ENCODE measurements around the gene DAP3.
"Not testable (repeated sequence)": the region's sequence is repeated elsewhere in the genome, so short reads cannot be mapped to it uniquely, and the experiment has no call there.

Gene DAP3

GRCh38 chr1:155694167-155694566 lies 5.3 kb downstream of the DAP3 start:
- Histone ChIP-seq H3K9me3 (replicated peaks in 1 of 11) (peaks cover 27 to 76% (median 63%) of the 10 kb centered on the region in 11 experiments), H3K27me3 (no peaks in the 10 kb centered on the region), H3K4me1 (peaks cover 9 to 15% (median 12%) of the 10 kb centered on the region in 10 experiments), H3K27ac (no peak overlapping the region), H3K36me3 (peaks cover 40 to 91% (median 79%) of the 10 kb centered on the region in 11 experiments), H4K20me1 (peaks cover 0 to 76% (median 43%) of the 10 kb centered on the region in 11 experiments; a peak in 17 of 22 replicates), H3K4me2 (no peak overlapping the region), H3K9ac (no peak overlapping the region), H3K4me3 (no peak overlapping the region)
- TF ChIP-seq Cebpa-rat (IDR thresholded peaks at IDR 0.05): no peak

- no peak overlapping the region for H3K9ac ChIP-seq
- H3K9me3 ChIP-seq (replicated peaks in 1 of 11): peaks cover 27 to 84% (median 72%) of the 10 kb centered on the region in 11 experiments
- no peak overlapping the region for H3K4me3 ChIP-seq
- no peak overlapping the region for H3K27ac ChIP-seq
- H3K4me2 ChIP-seq: no peak overlapping the region
- peaks cover 40 to 100% (median 85%) of the 10 kb centered on the region in 11 experiments for H3K36me3 ChIP-seq
- H4K20me1 ChIP-seq: peaks cover 0 to 86% (median 44%) of the 10 kb centered on the region in 11 experiments; a peak in 17 of 22 replicates
- no peak for TF ChIP-seq Cebpa-rat (IDR thresholded peaks at IDR 0.05)
- H3K4me1 ChIP-seq: peaks cover 3 to 9% (median 7%) of the 10 kb centered on the region in 10 experiments
- H3K27me3 ChIP-seq: no peaks in the 10 kb centered on the region
Measured at GRCh38 chr1:155695072-155695471, 6.2 kb downstream of the DAP3 start.

DNA sequence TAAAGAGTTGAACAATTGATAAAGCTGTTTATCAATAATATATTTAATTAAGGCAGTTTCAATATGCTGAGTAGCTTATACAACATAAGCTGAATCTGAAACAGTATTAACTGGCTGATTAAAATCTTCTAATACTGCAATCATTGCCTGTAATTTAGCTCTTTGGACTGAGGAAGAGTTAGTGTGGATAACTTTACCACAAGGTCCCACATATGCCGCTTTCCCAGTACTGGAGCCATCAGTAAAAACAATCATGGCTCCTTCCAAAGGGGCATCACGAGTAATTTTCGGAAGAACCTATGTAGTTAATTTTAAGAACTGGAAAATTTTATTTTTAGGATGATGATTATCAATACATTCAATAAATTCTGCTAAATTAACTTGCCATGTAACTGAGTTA lies 6.7 kb downstream of the DAP3 start:
- TF ChIP-seq Cebpa-rat (IDR thresholded peaks at IDR 0.05): no peak
- no peaks in the 10 kb centered on the region for H3K27me3 ChIP-seq
- peaks cover 27 to 86% (median 72%) of the 10 kb centered on the region in 11 experiments for H3K9me3 ChIP-seq (replicated peaks in 1 of 11)
- H3K36me3 ChIP-seq: peaks cover 39 to 95% (median 80%) of the 10 kb centered on the region in 11 experiments
- peaks cover 0 to 3% (median 2%) of the 10 kb centered on the region in 10 experiments; a peak in 10 of 20 replicates for H3K4me1 ChIP-seq
- H3K4me3 ChIP-seq: no peak overlapping the region
- no peak overlapping the region for H3K4me2 ChIP-seq
- no peak overlapping the region for H3K27ac ChIP-seq
- no peak overlapping the region for H3K9ac ChIP-seq
- peaks cover 0 to 89% (median 42%) of the 10 kb centered on the region in 11 experiments; a peak in 17 of 22 replicates for H4K20me1 ChIP-seq

- Histone ChIP-seq H3K4me2 (no peak overlapping the region), H4K20me1 (peaks cover 0 to 89% (median 42%) of the 10 kb centered on the region in 11 experiments; a peak in 17 of 22 replicates), H3K9me3 (replicated peaks in 1 of 11) (peaks cover 24 to 76% (median 62%) of the 10 kb centered on the region in 11 experiments), H3K27ac (no peak overlapping the region), H3K4me1 (no peaks in the 10 kb centered on the region; a peak in 2 of 20 replicates), H3K4me3 (no peak overlapping the region), H3K9ac (no peak overlapping the region), H3K36me3 (peaks cover 29 to 86% (median 71%) of the 10 kb centered on the region in 11 experiments), H3K27me3 (no peaks in the 10 kb centered on the region)
- TF ChIP-seq Cebpa-rat (IDR thresholded peaks at IDR 0.05): no peak
Measured at GRCh38 chr1:155696524-155696923, 7.6 kb downstream of the DAP3 start.

GRCh38 chr1:155697046-155697445 lies 8.2 kb downstream of the DAP3 start:
- Histone ChIP-seq H3K9me3 (replicated peaks in 1 of 11) (peaks cover 18 to 71% (median 57%) of the 10 kb centered on the region in 11 experiments), H3K4me3 (no peak overlapping the region), H3K36me3 (peaks cover 24 to 80% (median 66%) of the 10 kb centered on the region in 11 experiments), H3K27me3 (no peaks in the 10 kb centered on the region), H3K27ac (no peak overlapping the region), H3K4me2 (no peak overlapping the region), H4K20me1 (peaks cover 0 to 88% (median 42%) of the 10 kb centered on the region in 11 experiments; a peak in 17 of 22 replicates), H3K4me1 (peaks cover 0 to 1% (median 0%) of the 10 kb centered on the region in 10 experiments; a peak in 6 of 20 replicates), H3K9ac (no peak overlapping the region)
- no peak for TF ChIP-seq Cebpa-rat (IDR thresholded peaks at IDR 0.05)

- H3K36me3 ChIP-seq: peaks cover 19 to 80% (median 64%) of the 10 kb centered on the region in 11 experiments; a peak in 21 of 22 replicates
- H3K27ac ChIP-seq, H3K9ac ChIP-seq, H3K4me3 ChIP-seq, H3K4me1 ChIP-seq, H3K27me3 ChIP-seq, H3K4me2 ChIP-seq: not testable (repeated sequence)
- H4K20me1 ChIP-seq: peaks cover 0 to 88% (median 42%) of the 10 kb centered on the region in 11 experiments; a peak in 17 of 22 replicates
- peaks cover 13 to 65% (median 51%) of the 10 kb centered on the region in 11 experiments; a peak in 21 of 22 replicates for H3K9me3 ChIP-seq (replicated peaks in 1 of 11)
Measured at GRCh38 chr1:155697616-155698015, 8.7 kb downstream of the DAP3 start.

DNA sequence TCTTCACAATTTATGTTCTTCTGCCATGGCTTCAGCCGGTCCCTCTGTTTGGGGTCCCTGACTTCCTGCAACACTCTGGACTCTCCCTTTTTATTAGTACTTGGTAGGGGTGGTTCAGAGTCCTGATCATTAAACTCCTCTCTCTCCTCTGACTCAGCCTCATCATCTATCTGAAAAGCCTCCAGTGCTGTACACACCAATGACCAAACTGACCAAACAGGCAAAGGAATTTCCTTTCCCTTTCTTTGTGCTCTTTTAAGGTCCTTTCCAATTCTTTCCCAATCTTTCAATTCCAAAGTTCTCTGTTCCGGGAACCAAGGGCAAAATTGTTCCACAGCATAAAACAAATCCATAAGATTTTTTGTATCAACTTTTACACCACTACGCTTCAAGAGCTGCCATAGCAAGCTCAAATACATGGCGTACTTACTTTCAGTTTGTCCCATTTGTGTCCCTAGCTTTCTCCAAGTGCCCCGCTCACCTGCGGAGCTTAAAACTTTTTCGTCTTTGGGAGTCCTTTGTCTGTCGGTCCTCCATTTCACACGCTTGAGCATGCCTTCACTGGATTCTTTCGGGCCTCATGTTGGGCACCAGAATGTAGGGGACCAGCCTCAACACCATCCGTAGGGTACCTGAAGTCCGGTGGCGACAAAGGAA lies 9.6 kb downstream of the DAP3 start:
- Histone ChIP-seq H3K9ac (no peak overlapping the region), H3K36me3 (peaks cover 10 to 80% (median 57%) of the 10 kb centered on the region in 11 experiments; a peak in 21 of 22 replicates), H3K9me3 (replicated peaks in 1 of 11) (peaks cover 6 to 57% (median 43%) of the 10 kb centered on the region in 11 experiments; a peak in 19 of 22 replicates), H3K4me1 (peaks cover 0 to 16% (median 0%) of the 10 kb centered on the region in 10 experiments; a peak in 6 of 20 replicates), H3K27ac (no peak overlapping the region), H3K4me3 (no peak overlapping the region), H4K20me1 (peaks cover 0 to 89% (median 48%) of the 10 kb centered on the region in 11 experiments; a peak in 17 of 22 replicates), H3K27me3 (no peaks in the 10 kb centered on the region), H3K4me2 (no peak overlapping the region)
- no peak for TF ChIP-seq Cebpa-rat (IDR thresholded peaks at IDR 0.05)

GRCh38 chr1:155699062-155699461 lies 10.2 kb downstream of the DAP3 start:
- not testable (repeated sequence) for H3K27me3 ChIP-seq, H3K9ac ChIP-seq, H3K27ac ChIP-seq, H3K4me3 ChIP-seq, H3K4me2 ChIP-seq
- Histone ChIP-seq H3K4me1 (peaks cover 0 to 21% (median 0%) of the 10 kb centered on the region in 10 experiments; a peak in 6 of 20 replicates), H3K9me3 (replicated peaks in 1 of 11) (peaks cover 6 to 52% (median 40%) of the 10 kb centered on the region in 11 experiments; a peak in 19 of 22 replicates), H4K20me1 (peaks cover 0 to 89% (median 52%) of the 10 kb centered on the region in 11 experiments; a peak in 17 of 22 replicates), H3K36me3 (peaks cover 8 to 79% (median 51%) of the 10 kb centered on the region in 11 experiments; a peak in 20 of 22 replicates)

GRCh38 chr1:155701675-155702074 lies 12.8 kb downstream of the DAP3 start:
- peak overlapping the region in 2 of 11 experiments; percentile 58 to 69; a peak in 3 of 22 replicates for H3K4me2 ChIP-seq
- peaks cover 0 to 74% (median 46%) of the 10 kb centered on the region in 11 experiments; a peak in 20 of 22 replicates for H3K36me3 ChIP-seq
- H3K9ac ChIP-seq: peak overlapping the region in 2 of 11 experiments; percentile 33 to 52; a peak in 1 of 22 replicates
- not testable (repeated sequence) for H3K27me3 ChIP-seq, H3K4me3 ChIP-seq
- peak overlapping the region in 3 of 11 experiments; percentile 35 to 57 (median 57); a peak in 5 of 22 replicates for H3K27ac ChIP-seq
- H3K4me1 ChIP-seq: peaks cover 0 to 33% (median 0%) of the 10 kb centered on the region in 10 experiments; a peak in 6 of 20 replicates
- peaks cover 6 to 40% (median 28%) of the 10 kb centered on the region in 11 experiments; a peak in 19 of 22 replicates for H3K9me3 ChIP-seq (replicated peaks in 1 of 11)
- peaks cover 0 to 88% (median 76%) of the 10 kb centered on the region in 11 experiments; a peak in 16 of 22 replicates for H4K20me1 ChIP-seq

All from BLaER1 treated with 17β-estradiol and CSF1 and Interleukin-3, amounts not matched to agents 10 nM and 100 nM (cell line).